ENCODE results near the gene TRAPPC11. TPM values are rescaled to one million over a fixed set of nuclear protein-coding genes. Genes with fewer than 3 reads are reported as not detected.

Gene TRAPPC11
- total and polyA plus RNA-seq, 2 of the 13 experiments (the other 11 are each of a cell fraction or from before 2014, with no cell fraction given): 18.0 to 23.2 TPM

DNA sequence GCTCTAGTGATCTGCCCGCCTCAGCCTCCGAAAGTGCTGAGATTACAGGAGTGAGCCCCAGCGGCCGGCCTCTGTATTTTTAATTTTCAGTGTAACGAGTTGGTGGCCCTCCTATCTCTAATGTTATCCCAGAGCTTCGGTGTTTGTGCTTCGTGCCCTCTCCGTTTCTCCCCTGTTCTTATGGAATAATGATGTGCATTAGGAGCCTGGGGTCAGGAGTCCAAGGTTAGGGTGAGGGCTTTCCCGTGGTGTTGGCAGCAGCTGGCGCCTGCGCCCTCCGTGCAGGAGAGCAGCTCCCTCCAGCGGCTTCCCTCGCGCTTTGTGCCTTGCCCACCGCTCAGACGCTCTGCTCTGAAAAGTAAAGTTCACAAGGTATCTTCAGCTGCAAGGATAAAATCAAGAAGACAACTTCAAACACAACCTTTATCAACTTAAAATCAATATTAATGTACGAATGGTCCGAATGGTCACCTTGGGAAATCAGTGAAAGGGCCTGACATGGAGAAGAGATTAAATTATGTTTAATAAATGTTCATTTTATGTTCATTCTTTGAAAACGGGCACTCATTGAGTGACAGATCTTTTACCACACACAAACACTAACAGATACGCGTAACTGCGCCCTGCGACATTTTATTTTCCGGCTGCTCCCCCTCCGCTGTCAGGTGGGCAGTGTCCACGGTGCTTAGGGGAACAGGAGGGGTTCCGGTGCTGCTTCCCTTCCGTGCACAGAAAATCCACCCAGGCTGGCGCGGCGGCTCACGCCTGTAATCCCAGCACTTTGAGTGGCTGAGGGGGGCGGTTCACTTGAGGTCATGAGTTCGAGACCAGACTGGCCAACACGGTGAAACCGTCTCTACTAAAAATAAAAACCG is 62.4 kb downstream of the TRAPPC11 start (continued):
- TF ChIP-seq SMARCE1 (IDR thresholded peaks at IDR 0.05; ENCODE audit: borderline replicate concordance) (no peak), RFXAP (CRISPR knock-in tag; IDR thresholded peaks at IDR 0.05; ENCODE audit: borderline replicate concordance) (0 out of 2 replicates have a peak, but pooled peaks have one; percentile 28), SOX6 (IDR thresholded peaks at IDR 0.05) (no peak), SOX6 (CRISPR knock-in tag; IDR thresholded peaks at IDR 0.05) (peak; percentile 82), ZNF264 (CRISPR knock-in tag; IDR thresholded peaks at IDR 0.05) (peak; percentile 82; the same call in 1 of the 2 replicates), ATAD3A (CRISPR knock-in tag; IDR thresholded peaks at IDR 0.05) (no peak), SKI (IDR thresholded peaks at IDR 0.05; ENCODE audit: partially characterized antibody) (peak; percentile 43), HDAC1 (CRISPR knock-in tag; IDR thresholded peaks at IDR 0.05) (no peak), SOX5 (CRISPR knock-in tag; IDR thresholded peaks at IDR 0.05; ENCODE audit: borderline replicate concordance) (peak; percentile 50; the same call in 1 of the 2 replicates), ZNF615 (CRISPR knock-in tag; IDR thresholded peaks at IDR 0.05; ENCODE audit: borderline replicate concordance) (no peak), ZNF562 (CRISPR knock-in tag; IDR thresholded peaks at IDR 0.05; ENCODE audit: borderline replicate concordance) (no peak), KLF16 (CRISPR knock-in tag; IDR thresholded peaks at IDR 0.05) (peak in 1 of 2 experiments; percentile 65; a peak in 1 of 4 replicates), TCF12 (IDR thresholded peaks at IDR 0.05) (no peak), TCF12 (CRISPR knock-in tag; IDR thresholded peaks at IDR 0.05) (no peak), FOXC1 (CRISPR knock-in tag; IDR thresholded peaks at IDR 0.05; ENCODE audit: borderline replicate concordance) (no peak), ATF1 (CRISPR knock-in tag; IDR thresholded peaks at IDR 0.05) (no peak), ZNF350 (CRISPR knock-in tag; IDR thresholded peaks at IDR 0.05; ENCODE audit: borderline replicate concordance, low read depth) (no peak), CEBPG (CRISPR knock-in tag; IDR thresholded peaks at IDR 0.05) (peak; percentile 8; the same call in 1 of the 2 replicates), SNAI1 (CRISPR knock-in tag; IDR thresholded peaks at IDR 0.05; ENCODE audit: borderline replicate concordance) (no peak), PLRG1 (conservative IDR thresholded peaks at IDR 0.05) (no peak), PCBP1 (IDR thresholded peaks at IDR 0.05; ENCODE audit: borderline replicate concordance, low read depth, low read length) (no peak), MATR3 (CRISPR knock-in tag; IDR thresholded peaks at IDR 0.05) (no peak)
- TF ChIP-seq, protein P1, sequence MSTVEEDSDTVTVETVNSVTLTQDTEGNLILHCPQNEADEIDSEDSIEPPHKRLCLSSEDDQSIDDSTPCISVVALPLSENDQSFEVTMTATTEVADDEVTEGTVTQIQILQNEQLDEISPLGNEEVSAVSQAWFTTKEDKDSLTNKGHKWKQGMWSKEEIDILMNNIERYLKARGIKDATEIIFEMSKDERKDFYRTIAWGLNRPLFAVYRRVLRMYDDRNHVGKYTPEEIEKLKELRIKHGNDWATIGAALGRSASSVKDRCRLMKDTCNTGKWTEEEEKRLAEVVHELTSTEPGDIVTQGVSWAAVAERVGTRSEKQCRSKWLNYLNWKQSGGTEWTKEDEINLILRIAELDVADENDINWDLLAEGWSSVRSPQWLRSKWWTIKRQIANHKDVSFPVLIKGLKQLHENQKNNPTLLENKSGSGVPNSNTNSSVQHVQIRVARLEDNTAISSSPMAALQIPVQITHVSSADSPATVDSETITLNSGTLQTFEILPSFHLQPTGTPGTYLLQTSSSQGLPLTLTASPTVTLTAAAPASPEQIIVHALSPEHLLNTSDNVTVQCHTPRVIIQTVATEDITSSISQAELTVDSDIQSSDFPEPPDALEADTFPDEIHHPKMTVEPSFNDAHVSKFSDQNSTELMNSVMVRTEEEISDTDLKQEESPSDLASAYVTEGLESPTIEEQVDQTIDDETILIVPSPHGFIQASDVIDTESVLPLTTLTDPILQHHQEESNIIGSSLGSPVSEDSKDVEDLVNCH (CRISPR knock-in tag; IDR thresholded peaks at IDR 0.05): no peak
- TF ChIP-seq, protein P2, sequence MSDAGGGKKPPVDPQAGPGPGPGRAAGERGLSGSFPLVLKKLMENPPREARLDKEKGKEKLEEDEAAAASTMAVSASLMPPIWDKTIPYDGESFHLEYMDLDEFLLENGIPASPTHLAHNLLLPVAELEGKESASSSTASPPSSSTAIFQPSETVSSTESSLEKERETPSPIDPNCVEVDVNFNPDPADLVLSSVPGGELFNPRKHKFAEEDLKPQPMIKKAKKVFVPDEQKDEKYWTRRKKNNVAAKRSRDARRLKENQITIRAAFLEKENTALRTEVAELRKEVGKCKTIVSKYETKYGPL (CRISPR knock-in tag; IDR thresholded peaks at IDR 0.05): no peak
- TF ChIP-seq, protein P3, sequence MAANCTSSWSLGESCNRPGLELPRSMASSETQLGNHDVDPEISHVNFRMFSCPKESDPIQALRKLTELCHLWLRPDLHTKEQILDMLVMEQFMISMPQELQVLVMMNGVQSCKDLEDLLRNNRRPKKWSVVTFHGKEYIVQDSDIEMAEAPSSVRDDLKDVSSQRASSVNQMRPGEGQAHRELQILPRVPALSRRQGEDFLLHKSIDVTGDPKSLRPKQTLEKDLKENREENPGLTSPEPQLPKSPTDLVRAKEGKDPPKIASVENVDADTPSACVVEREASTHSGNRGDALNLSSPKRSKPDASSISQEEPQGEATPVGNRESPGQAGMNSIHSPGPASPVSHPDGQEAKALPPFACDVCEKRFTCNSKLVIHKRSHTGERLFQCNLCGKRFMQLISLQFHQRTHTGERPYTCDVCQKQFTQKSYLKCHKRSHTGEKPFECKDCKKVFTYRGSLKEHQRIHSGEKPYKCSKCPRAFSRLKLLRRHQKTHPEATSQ (CRISPR knock-in tag; IDR thresholded peaks at IDR 0.05; ENCODE audit: borderline replicate concordance): no peak
- TF ChIP-seq, protein P4, sequence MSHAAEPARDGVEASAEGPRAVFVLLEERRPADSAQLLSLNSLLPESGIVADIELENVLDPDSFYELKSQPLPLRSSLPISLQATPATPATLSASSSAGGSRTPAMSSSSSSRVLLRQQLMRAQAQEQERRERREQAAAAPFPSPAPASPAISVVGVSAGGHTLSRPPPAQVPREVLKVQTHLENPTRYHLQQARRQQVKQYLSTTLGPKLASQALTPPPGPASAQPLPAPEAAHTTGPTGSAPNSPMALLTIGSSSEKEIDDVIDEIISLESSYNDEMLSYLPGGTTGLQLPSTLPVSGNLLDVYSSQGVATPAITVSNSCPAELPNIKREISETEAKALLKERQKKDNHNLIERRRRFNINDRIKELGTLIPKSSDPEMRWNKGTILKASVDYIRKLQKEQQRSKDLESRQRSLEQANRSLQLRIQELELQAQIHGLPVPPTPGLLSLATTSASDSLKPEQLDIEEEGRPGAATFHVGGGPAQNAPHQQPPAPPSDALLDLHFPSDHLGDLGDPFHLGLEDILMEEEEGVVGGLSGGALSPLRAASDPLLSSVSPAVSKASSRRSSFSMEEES (CRISPR knock-in tag; IDR thresholded peaks at IDR 0.05): peak; percentile 22; the same call in 1 of the 2 replicates
